ENCODE measurements around the gene MYT1. TPM values are rescaled to one million over a fixed set of nuclear protein-coding genes. Genes with fewer than 3 reads are reported as not detected.

Gene MYT1
- total and polyA plus RNA-seq, 9 of the 15 experiments (the other 6 are each of a cell fraction or from before 2014, with no cell fraction given), result 0.02 to 0.12 (median 0.06) TPM; not detected in 4

- FAIRE-seq (no peak), DNase-seq (ENCODE audit: extremely low read depth in 1 of 4, low spot score in 3 of 4) (no peak), ATAC-seq (no peak)
- intact Hi-C loops (cut with micrococcal nuclease) (no loop called here), in situ Hi-C loops (cut with MboI) (no loop called here)
- no peak overlapping the region for H3K4me2 ChIP-seq (ENCODE audit: insufficient read depth, low read length)
- H4K20me1 ChIP-seq (replicated peaks; ENCODE audit: control insufficient read depth, insufficient read depth, low read length), result peaks cover 3% of the 10 kb centered on the region; the same call in 1 of the 2 replicates
- no peak overlapping the region for H2AFZ ChIP-seq (ENCODE audit: low read depth, low read length)
- ChIA-PET CTCF (ENCODE audit: low intra/inter-chr PET ratio) (no interaction called here), POLR2A (interaction anchor here (0.6 to 1.0 kb wide), 3 partner anchors 10 to 582 kb away, joined by 3 to 4 read pairs (median 3); no protein-coding TSS in a partner anchor)
- H3K4me3 ChIP-seq, result no peak overlapping the region
- H3K4me1 ChIP-seq (replicated peaks in 1 of 2; ENCODE audit: control insufficient read depth in 2 of 2, insufficient read depth in 2 of 2, low read length in 2 of 2), result peaks cover 0 to 15% of the 10 kb centered on the region in 2 experiments; a peak in 1 of 5 replicates
- no peak overlapping the region for H3K9ac ChIP-seq (ENCODE audit: insufficient read depth in 1 of 2, low read depth in 2 of 2, low read length in 2 of 2)
- TF ChIP-seq FOXK2 (conservative IDR thresholded peaks at IDR 0.05 in 1 of 2, IDR thresholded peaks at IDR 0.05 in 1 of 2; ENCODE audit: low read depth in 2 of 2), result no peak
- no peak for TF ChIP-seq GABPB2 (CRISPR knock-in tag; conservative IDR thresholded peaks at IDR 0.05)
- no peak for TF ChIP-seq ZNF586 (CRISPR knock-in tag; conservative IDR thresholded peaks at IDR 0.05)
- TF ChIP-seq ZNF695 (CRISPR knock-in tag; IDR thresholded peaks at IDR 0.05), result no peak
- TF ChIP-seq ZNF239 (CRISPR knock-in tag; IDR thresholded peaks at IDR 0.05), result no peak
- no peak for TF ChIP-seq BRF1 (IDR thresholded peaks at IDR 0.05; ENCODE audit: borderline replicate concordance, extremely low read depth, insufficient read length)
- H3K27me3 ChIP-seq (ENCODE audit: control insufficient read depth in 2 of 2, insufficient read depth in 2 of 2, low read length in 2 of 2), result peaks cover 0 to 44% of the 10 kb centered on the region in 2 experiments; a peak in 4 of 5 replicates
- H3K9me1 ChIP-seq (ENCODE audit: control insufficient read depth, insufficient read depth, low read length), result peaks cover 2% of the 10 kb centered on the region
- no peaks in the 10 kb centered on the region for H3K79me2 ChIP-seq (ENCODE audit: control insufficient read depth, insufficient read depth, low read length)
- H3K27ac ChIP-seq (ENCODE audit: extremely low read depth, low read depth, low read length), result no peak overlapping the region
- 0% methylated on average over 13 of the region's 13 CpGs for WGBS (ENCODE audit: insufficient coverage, low coverage, missing lambda C conversion rate)
- H3K9me3 ChIP-seq (replicated peaks; ENCODE audit: control insufficient read depth, insufficient read depth, low read depth, low read length), result peaks cover 3% of the 10 kb centered on the region
- no peaks in the 10 kb centered on the region for H3K36me3 ChIP-seq (ENCODE audit: control insufficient read depth, insufficient read depth, low read length)
- no TSS peak for BruUV-seq (replicated peaks)
These were observed 13.3 kb upstream of the MYT1 start for GRCh38 chr20:64150756-64151632.
